ENCODE results near the gene FAAP100. TPM values are rescaled to one million over a fixed set of nuclear protein-coding genes. Genes with fewer than 3 reads are reported as not detected.

The FAAP100 gene, protein sequence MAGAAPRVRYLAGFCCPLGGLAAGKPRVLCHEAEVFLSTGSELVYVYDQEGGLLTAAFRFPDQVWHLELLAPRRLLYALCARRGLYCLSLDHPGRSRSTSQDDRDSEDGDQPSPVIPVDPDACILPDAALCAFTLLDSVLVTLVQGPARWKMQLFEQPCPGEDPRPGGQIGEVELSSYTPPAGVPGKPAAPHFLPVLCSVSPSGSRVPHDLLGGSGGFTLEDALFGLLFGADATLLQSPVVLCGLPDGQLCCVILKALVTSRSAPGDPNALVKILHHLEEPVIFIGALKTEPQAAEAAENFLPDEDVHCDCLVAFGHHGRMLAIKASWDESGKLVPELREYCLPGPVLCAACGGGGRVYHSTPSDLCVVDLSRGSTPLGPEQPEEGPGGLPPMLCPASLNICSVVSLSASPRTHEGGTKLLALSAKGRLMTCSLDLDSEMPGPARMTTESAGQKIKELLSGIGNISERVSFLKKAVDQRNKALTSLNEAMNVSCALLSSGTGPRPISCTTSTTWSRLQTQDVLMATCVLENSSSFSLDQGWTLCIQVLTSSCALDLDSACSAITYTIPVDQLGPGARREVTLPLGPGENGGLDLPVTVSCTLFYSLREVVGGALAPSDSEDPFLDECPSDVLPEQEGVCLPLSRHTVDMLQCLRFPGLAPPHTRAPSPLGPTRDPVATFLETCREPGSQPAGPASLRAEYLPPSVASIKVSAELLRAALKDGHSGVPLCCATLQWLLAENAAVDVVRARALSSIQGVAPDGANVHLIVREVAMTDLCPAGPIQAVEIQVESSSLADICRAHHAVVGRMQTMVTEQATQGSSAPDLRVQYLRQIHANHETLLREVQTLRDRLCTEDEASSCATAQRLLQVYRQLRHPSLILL
- total RNA-seq (2014; rRNA removed; shearing (Covaris generic)) (44.9 and 45.5 TPM in 2 replicates), polyA plus RNA-seq (2016; fragmentation: Nextera tagmentation; extraction: Ambion mirVana) (25.2 and 25.7 TPM in 2 replicates)

GRCh38 chr17:81552244-81553017 is at the start of gene FAAP100:
Gene FAAP100, minus strand, starts transcription at chr17:81552353. Its CDS starts 23 bp downstream, at chr17:81552330.
- Histone ChIP-seq H3K4me1 (ENCODE audit: insufficient read depth) (peaks cover 22% of the 10 kb centered on the region), H3K27ac (peak within 1 kb of the TSS; percentile 73), H3K4me3 (peak within 1 kb of the TSS; percentile 90), H3K36me3 (ENCODE audit: low read depth) (no peaks in the 10 kb centered on the region), H3K27me3 (replicated peaks; ENCODE audit: insufficient read depth) (no peaks in the 10 kb centered on the region), H3K9me3 (ENCODE audit: low read depth) (no peaks in the 10 kb centered on the region), H2AFZ (peak within 1 kb of the TSS; percentile 75), H3F3A (ENCODE audit: insufficient read depth) (peaks cover 21% of the 10 kb centered on the region; the same call in 1 of the 2 replicates), H3K4me2 (ENCODE audit: unreplicated experiment) (peak within 1 kb of the TSS; percentile 95), H3K9ac (peak within 1 kb of the TSS; percentile 78), H4K20me1 (ENCODE audit: insufficient read depth) (no peaks in the 10 kb centered on the region), H3K79me2 (ENCODE audit: insufficient read depth) (peaks cover 27% of the 10 kb centered on the region), H3K9me2 (ENCODE audit: insufficient read depth) (no peaks in the 10 kb centered on the region)
- DNase-seq: peak; percentile 94
- WGBS, 2 experiments (ENCODE audit: low coverage in 1 of 2, low lambda C conversion rate in 2 of 2, missing lambda C conversion rate in 2 of 2): 1% methylated on average over 75 of the region's 85 CpGs
- TF ChIP-seq EZH2 (IDR thresholded peaks at IDR 0.05; ENCODE audit: insufficient read depth, poor library complexity, severe bottlenecking): no peak
- no peak for TF ChIP-seq EZH2phosphoT487 (IDR thresholded peaks at IDR 0.05; ENCODE audit: insufficient read depth, low read depth)
- in situ Hi-C loops (cut with MboI): no loop called here

GRCh38 chr17:81601525-81602120 is 49.5 kb upstream of the FAAP100 start:
- Histone ChIP-seq H3K27me3 (replicated peaks; ENCODE audit: insufficient read depth) (no peaks in the 10 kb centered on the region), H2AFZ (no peak overlapping the region), H3K4me2 (ENCODE audit: unreplicated experiment) (no peak overlapping the region), H3K27ac (no peak overlapping the region), H3F3A (ENCODE audit: insufficient read depth) (peaks cover 50% of the 10 kb centered on the region), H3K9me3 (ENCODE audit: low read depth) (no peaks in the 10 kb centered on the region), H3K9me2 (ENCODE audit: insufficient read depth) (no peaks in the 10 kb centered on the region), H3K36me3 (ENCODE audit: low read depth) (peaks cover 43% of the 10 kb centered on the region), H3K79me2 (ENCODE audit: insufficient read depth) (peaks cover 62% of the 10 kb centered on the region), H4K20me1 (ENCODE audit: insufficient read depth) (no peaks in the 10 kb centered on the region), H3K4me1 (ENCODE audit: insufficient read depth) (peaks cover 21% of the 10 kb centered on the region), H3K4me3 (no peak overlapping the region), H3K9ac (no peak overlapping the region)
- TF ChIP-seq EZH2phosphoT487 (IDR thresholded peaks at IDR 0.05; ENCODE audit: insufficient read depth, low read depth): no peak
- TF ChIP-seq EZH2 (IDR thresholded peaks at IDR 0.05; ENCODE audit: insufficient read depth, poor library complexity, severe bottlenecking): no peak
- in situ Hi-C loops (cut with MboI): no loop called here
- 30 to 33% methylated on average over 9 of the region's 9 CpGs for WGBS, 2 experiments (ENCODE audit: low coverage in 1 of 2, low lambda C conversion rate in 2 of 2, missing lambda C conversion rate in 2 of 2)
- peak; percentile 79 for DNase-seq

DNA sequence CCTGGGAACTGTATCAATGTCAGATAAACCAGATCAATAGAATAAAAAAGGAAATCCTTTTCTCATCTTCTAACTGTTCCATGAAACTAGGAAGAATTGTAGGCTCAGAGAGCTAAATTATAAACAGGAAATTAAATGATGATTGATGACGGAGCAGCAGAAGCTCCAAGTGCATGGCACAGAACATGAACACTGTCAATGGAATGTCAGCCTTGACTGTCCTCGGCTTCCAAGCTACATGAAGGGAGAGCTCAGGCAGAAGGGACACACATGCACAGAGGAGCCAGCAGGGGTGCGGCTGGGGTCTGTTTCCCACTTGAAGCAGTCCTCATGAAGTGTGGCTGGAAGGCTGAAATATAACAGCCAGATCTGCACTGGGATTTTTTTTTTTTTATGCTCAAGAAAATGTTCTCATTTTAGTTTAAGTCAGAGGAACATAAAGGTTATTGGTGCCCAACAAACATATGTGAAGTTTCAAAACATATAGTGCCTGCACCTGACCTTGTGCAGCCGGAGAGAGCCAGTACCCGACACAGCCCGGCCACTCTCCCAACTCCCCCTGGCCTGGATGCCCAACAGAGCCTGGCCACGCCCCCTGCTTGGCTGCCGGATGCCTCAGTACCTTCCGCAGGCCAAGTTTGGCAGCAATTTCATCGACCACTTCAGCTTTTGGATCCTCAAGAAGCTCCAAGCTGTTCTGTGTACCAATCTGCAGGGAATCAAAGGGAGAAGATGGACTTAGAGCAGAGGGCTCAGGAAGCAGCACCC is 47.8 kb upstream of the FAAP100 start:
- peak overlapping the region; percentile 18; the same call in 1 of the 2 replicates for H3K9ac ChIP-seq
- H4K20me1 ChIP-seq (ENCODE audit: insufficient read depth): no peaks in the 10 kb centered on the region
- peak overlapping the region; percentile 24 for H3K4me2 ChIP-seq (ENCODE audit: unreplicated experiment)
- H3K4me1 ChIP-seq (ENCODE audit: insufficient read depth): peaks cover 31% of the 10 kb centered on the region
- peak overlapping the region; percentile 38 for H3K27ac ChIP-seq
- no peak overlapping the region for H2AFZ ChIP-seq
- no peaks in the 10 kb centered on the region for H3K27me3 ChIP-seq (replicated peaks; ENCODE audit: insufficient read depth)
- TF ChIP-seq EZH2 (IDR thresholded peaks at IDR 0.05; ENCODE audit: insufficient read depth, poor library complexity, severe bottlenecking) (no peak), EZH2phosphoT487 (IDR thresholded peaks at IDR 0.05; ENCODE audit: insufficient read depth, low read depth) (no peak)
- no peaks in the 10 kb centered on the region for H3K9me2 ChIP-seq (ENCODE audit: insufficient read depth)
- 34 to 39% methylated on average over 10 of the region's 10 CpGs for WGBS, 2 experiments (ENCODE audit: low coverage in 1 of 2, low lambda C conversion rate in 2 of 2, missing lambda C conversion rate in 2 of 2)
- H3F3A ChIP-seq (ENCODE audit: insufficient read depth): peaks cover 50% of the 10 kb centered on the region
- peak; percentile 88 for DNase-seq
- in situ Hi-C loops (cut with MboI): loop anchor here (10.0 kb wide), 1 partner anchor 55 kb away; the partner anchor contains the start of gene PDE6G
- H3K4me3 ChIP-seq: peak overlapping the region; percentile 1; the same call in 1 of the 2 replicates
- H3K79me2 ChIP-seq (ENCODE audit: insufficient read depth): peaks cover 59% of the 10 kb centered on the region
- no peaks in the 10 kb centered on the region for H3K9me3 ChIP-seq (ENCODE audit: low read depth)
- H3K36me3 ChIP-seq (ENCODE audit: low read depth): peaks cover 48% of the 10 kb centered on the region

Data from GM23248 (cell line).